Measurements from ENCODE around the gene SRPK3. TPM values are rescaled to one million over a fixed set of nuclear protein-coding genes. Genes with fewer than 3 reads are reported as not detected.
A peak's percentile ranks its signal among the peaks of the same experiment; 100 is the strongest.

Gene SRPK3
- total RNA-seq, 1 donor, result 0.36 TPM

GRCh38 chrX:153736071-153736820, 44.6 kb upstream of the SRPK3 start:
- H3K4me3 ChIP-seq (ENCODE audit: insufficient read depth, low read length), result no peak overlapping the region
- H3K36me3 ChIP-seq (ENCODE audit: insufficient read depth, low read length), result no peaks in the 10 kb centered on the region
- peaks cover 6% of the 10 kb centered on the region for H4K20me1 ChIP-seq (ENCODE audit: insufficient read depth, low read length)
- H3K27me3 ChIP-seq (ENCODE audit: insufficient read depth, low read length), result no peaks in the 10 kb centered on the region
- TF ChIP-seq CTCF (IDR thresholded peaks at IDR 0.05; ENCODE audit: extremely low read depth, low read depth, low read length), result no peak
- no peak overlapping the region for H3K27ac ChIP-seq (ENCODE audit: low read depth, low read length)
- no peaks in the 10 kb centered on the region for H3K4me1 ChIP-seq (ENCODE audit: insufficient read depth, low read length)
- no peaks in the 10 kb centered on the region for H3K79me2 ChIP-seq (ENCODE audit: insufficient read depth, low read length)
- peak; percentile 69 for DNase-seq (ENCODE audit: insufficient read length, low spot score, missing footprints)
- peaks cover 3% of the 10 kb centered on the region for H3K9me3 ChIP-seq (ENCODE audit: low read depth, low read length)
- H3K4me2 ChIP-seq (ENCODE audit: insufficient read depth, low read length), result no peak overlapping the region
- H2AFZ ChIP-seq (ENCODE audit: low read length), result no peak overlapping the region

GRCh38 chrX:153736871-153737441, 43.9 kb upstream of the SRPK3 start:
- H4K20me1 ChIP-seq (ENCODE audit: insufficient read depth, low read length), result peaks cover 6% of the 10 kb centered on the region
- H3K27ac ChIP-seq (ENCODE audit: low read depth, low read length), result no peak overlapping the region
- DNase-seq (ENCODE audit: insufficient read length, low spot score, missing footprints), result peak; percentile 75
- no peak overlapping the region for H3K4me3 ChIP-seq (ENCODE audit: insufficient read depth, low read length)
- no peak overlapping the region for H3K4me2 ChIP-seq (ENCODE audit: insufficient read depth, low read length)
- H3K27me3 ChIP-seq (ENCODE audit: insufficient read depth, low read length), result no peaks in the 10 kb centered on the region
- peaks cover 2% of the 10 kb centered on the region for H3K9me3 ChIP-seq (ENCODE audit: low read depth, low read length)
- H3K79me2 ChIP-seq (ENCODE audit: insufficient read depth, low read length), result no peaks in the 10 kb centered on the region
- H3K36me3 ChIP-seq (ENCODE audit: insufficient read depth, low read length), result no peaks in the 10 kb centered on the region
- no peak overlapping the region for H2AFZ ChIP-seq (ENCODE audit: low read length)
- TF ChIP-seq CTCF (IDR thresholded peaks at IDR 0.05; ENCODE audit: extremely low read depth, low read depth, low read length), result no peak
- H3K4me1 ChIP-seq (ENCODE audit: insufficient read depth, low read length), result no peaks in the 10 kb centered on the region

GRCh38 chrX:153738056-153738605, 42.7 kb upstream of the SRPK3 start:
- Histone ChIP-seq H2AFZ (ENCODE audit: low read length) (no peak overlapping the region), H3K4me3 (ENCODE audit: insufficient read depth, low read length) (no peak overlapping the region), H3K4me1 (ENCODE audit: insufficient read depth, low read length) (no peaks in the 10 kb centered on the region), H3K27me3 (ENCODE audit: insufficient read depth, low read length) (no peaks in the 10 kb centered on the region), H4K20me1 (ENCODE audit: insufficient read depth, low read length) (peaks cover 6% of the 10 kb centered on the region), H3K9me3 (ENCODE audit: low read depth, low read length) (no peaks in the 10 kb centered on the region), H3K36me3 (ENCODE audit: insufficient read depth, low read length) (no peaks in the 10 kb centered on the region), H3K4me2 (ENCODE audit: insufficient read depth, low read length) (no peak overlapping the region), H3K27ac (ENCODE audit: low read depth, low read length) (no peak overlapping the region), H3K79me2 (ENCODE audit: insufficient read depth, low read length) (no peaks in the 10 kb centered on the region)
- TF ChIP-seq CTCF (IDR thresholded peaks at IDR 0.05; ENCODE audit: extremely low read depth, low read depth, low read length), result no peak
- DNase-seq (ENCODE audit: insufficient read length, low spot score, missing footprints), result peak; percentile 78

Measured in osteoblast (primary cell).